WERI-Rb-1 (cell line): Measurements from ENCODE around the gene COPZ1.
A peak's percentile ranks its signal among the peaks of the same experiment; 100 is the strongest.

ENCODE experiments used
- DNase-seq: peaks from one replicate; pipeline ENCODE4 v3.0.0-alpha.2; 2020
- H3K27ac ChIP-seq: fragments of 250-450 bp; sonication (Bioruptor Pico); 2 replicates; pipeline ENCODE4 v1.5.1; 2020; ENCODE audit warnings: mild to moderate bottlenecking, moderate library complexity
- H3K27me3 ChIP-seq: fragments of 250-450 bp; sonication (Bioruptor Pico); 2 replicates; pipeline ENCODE4 v1.5.1; 2021; ENCODE audit warnings: mild to moderate bottlenecking, low read depth, moderate library complexity; ENCODE audit not compliant: insufficient read depth, severe bottlenecking
- H3K36me3 ChIP-seq: fragments of 250-450 bp; sonication (Bioruptor Pico); 2 replicates; pipeline ENCODE4 v1.5.1; 2020; ENCODE audit warnings: mild to moderate bottlenecking, moderate library complexity
- H3K4me3 ChIP-seq: 2 replicates; pipeline ENCODE4 v1.5.1; 2011; ENCODE audit warnings: low read depth, mild to moderate bottlenecking, control low read depth, low read length
- H3K9me3 ChIP-seq: fragments of 250-450 bp; sonication (Bioruptor Pico); 2 replicates; pipeline ENCODE4 v1.5.1; 2021; ENCODE audit warnings: mild to moderate bottlenecking, moderate library complexity; ENCODE audit not compliant: severe bottlenecking
- TF ChIP-seq, protein P1 (sequence below): IDR thresholded peaks from 2 replicates; pipeline ENCODE4 v1.5.1; 2011; ENCODE audit warnings: low read depth, mild to moderate bottlenecking, control low read depth, inconsistent platforms, low read length

The COPZ1 gene

DNA sequence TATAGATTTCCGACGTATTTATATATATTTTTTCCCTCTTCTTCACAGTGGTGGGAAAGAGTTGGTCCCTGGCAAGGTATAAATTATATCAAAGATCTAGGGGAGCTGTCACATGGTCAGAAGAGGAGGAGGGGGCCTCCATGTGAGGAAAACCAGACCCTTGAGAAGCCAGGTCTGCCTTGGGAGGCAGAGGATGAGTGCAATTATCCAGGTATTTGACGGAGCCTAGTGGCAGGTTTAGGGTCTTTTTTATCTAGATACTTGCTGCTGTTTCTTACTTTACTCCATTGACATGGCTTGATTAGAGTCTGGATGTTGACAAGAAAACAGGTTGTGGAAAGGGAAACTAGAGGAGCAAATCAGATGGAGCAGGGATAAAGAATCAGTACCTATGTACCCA, 5.5 kb downstream of the COPZ1 start:
- Histone ChIP-seq H3K36me3 (no peaks in the 10 kb centered on the region; the same call in 1 of the 2 replicates), H3K27me3 (no peaks in the 10 kb centered on the region), H3K27ac (no peak overlapping the region), H3K4me3 (no peak overlapping the region), H3K9me3 (no peaks in the 10 kb centered on the region)
- TF ChIP-seq, protein P1, sequence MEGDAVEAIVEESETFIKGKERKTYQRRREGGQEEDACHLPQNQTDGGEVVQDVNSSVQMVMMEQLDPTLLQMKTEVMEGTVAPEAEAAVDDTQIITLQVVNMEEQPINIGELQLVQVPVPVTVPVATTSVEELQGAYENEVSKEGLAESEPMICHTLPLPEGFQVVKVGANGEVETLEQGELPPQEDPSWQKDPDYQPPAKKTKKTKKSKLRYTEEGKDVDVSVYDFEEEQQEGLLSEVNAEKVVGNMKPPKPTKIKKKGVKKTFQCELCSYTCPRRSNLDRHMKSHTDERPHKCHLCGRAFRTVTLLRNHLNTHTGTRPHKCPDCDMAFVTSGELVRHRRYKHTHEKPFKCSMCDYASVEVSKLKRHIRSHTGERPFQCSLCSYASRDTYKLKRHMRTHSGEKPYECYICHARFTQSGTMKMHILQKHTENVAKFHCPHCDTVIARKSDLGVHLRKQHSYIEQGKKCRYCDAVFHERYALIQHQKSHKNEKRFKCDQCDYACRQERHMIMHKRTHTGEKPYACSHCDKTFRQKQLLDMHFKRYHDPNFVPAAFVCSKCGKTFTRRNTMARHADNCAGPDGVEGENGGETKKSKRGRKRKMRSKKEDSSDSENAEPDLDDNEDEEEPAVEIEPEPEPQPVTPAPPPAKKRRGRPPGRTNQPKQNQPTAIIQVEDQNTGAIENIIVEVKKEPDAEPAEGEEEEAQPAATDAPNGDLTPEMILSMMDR, result no peak
- no peak for DNase-seq

DNA sequence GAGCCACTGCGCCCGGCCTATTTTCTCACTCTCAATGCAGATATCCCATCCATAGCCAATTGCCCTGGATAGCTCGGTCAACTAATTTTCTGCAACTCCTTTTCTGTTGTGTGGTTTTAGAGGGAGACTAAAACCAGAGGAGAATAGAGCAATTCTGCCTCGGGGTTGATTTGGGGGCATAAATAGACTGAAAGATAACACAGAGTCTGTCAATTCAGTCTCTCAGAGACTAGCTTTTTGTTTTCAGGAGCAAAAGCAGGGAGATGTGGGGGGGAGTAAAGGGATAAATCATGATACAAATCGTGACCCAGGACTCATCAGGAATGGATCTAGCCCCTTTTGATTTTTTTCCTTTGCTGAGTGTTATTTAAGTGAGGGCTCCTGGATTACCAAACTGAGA, 6.5 kb downstream of the COPZ1 start:
- H3K9me3 ChIP-seq, result no peaks in the 10 kb centered on the region
- TF ChIP-seq, protein P1, result no peak
- no peaks in the 10 kb centered on the region for H3K27me3 ChIP-seq
- no peaks in the 10 kb centered on the region; the same call in 1 of the 2 replicates for H3K36me3 ChIP-seq
- H3K4me3 ChIP-seq, result no peak overlapping the region
- no peak overlapping the region for H3K27ac ChIP-seq
- no peak for DNase-seq

- Histone ChIP-seq H3K9me3 (no peaks in the 10 kb centered on the region), H3K27me3 (no peaks in the 10 kb centered on the region), H3K36me3 (no peaks in the 10 kb centered on the region; the same call in 1 of the 2 replicates), H3K4me3 (no peak overlapping the region), H3K27ac (no peak overlapping the region)
- TF ChIP-seq, protein P1, result no peak
- no peak for DNase-seq
Measured at GRCh38 chr12:54333420-54334034, 8.6 kb downstream of the COPZ1 start.

DNA sequence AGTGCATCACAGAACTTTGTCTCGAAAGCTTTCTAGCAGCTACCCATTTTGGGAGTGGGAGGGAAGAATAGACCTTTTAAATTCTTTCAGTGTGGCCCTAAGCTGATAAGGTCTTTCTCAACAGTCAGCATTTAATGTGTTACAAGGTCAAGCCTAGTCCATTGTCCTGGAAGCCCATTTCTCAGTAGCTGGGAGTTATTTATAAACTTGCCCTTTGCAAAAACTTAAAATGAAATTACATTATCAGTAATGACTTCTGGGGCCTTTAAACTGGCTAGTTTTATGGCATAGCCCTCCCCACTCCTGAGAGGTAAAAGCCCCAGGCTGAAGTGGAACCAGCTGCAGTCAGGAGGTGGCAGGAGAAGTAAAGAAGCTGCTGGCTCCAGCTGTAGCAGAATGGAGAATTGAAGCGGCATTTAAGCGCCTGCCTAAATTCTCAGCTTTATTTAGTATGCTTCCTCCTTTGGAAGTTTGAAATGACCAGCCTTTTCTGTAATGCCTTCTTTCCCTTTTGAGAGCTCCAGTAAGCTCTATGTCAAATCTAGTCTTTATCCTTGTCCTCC, 12.4 kb downstream of the COPZ1 start:
- TF ChIP-seq, protein P1, result peak; percentile 40; the same call in 1 of the 2 replicates
- Histone ChIP-seq H3K27ac (peak overlapping the region; percentile 36; the same call in 1 of the 2 replicates), H3K9me3 (no peaks in the 10 kb centered on the region), H3K27me3 (no peaks in the 10 kb centered on the region), H3K36me3 (peaks cover 1% of the 10 kb centered on the region; the same call in 1 of the 2 replicates), H3K4me3 (no peak overlapping the region)
- DNase-seq, result peak; percentile 42

GRCh38 chr12:54337854-54338650, 13.1 kb downstream of the COPZ1 start:
- H3K9me3 ChIP-seq, result no peaks in the 10 kb centered on the region
- no peak overlapping the region for H3K4me3 ChIP-seq
- peaks cover 8% of the 10 kb centered on the region for H3K36me3 ChIP-seq
- DNase-seq, result no peak
- TF ChIP-seq, protein P1, result no peak
- H3K27me3 ChIP-seq, result no peaks in the 10 kb centered on the region
- peak overlapping the region; percentile 36; the same call in 1 of the 2 replicates for H3K27ac ChIP-seq
